ENCODE results near the gene GPR161.
A peak's percentile ranks its signal among the peaks of the same experiment; 100 is the strongest.

- peak in 2 of 3 experiments; percentile 5 to 35; a peak in 2 of 6 replicates for TF ChIP-seq CTCF (IDR thresholded peaks at IDR 0.05 in 2 of 3, conservative IDR thresholded peaks at IDR 0.05 in 1 of 3; ENCODE audit: control insufficient read depth in 2 of 3, extremely low read depth in 1 of 3, insufficient read depth in 1 of 3, low read depth in 3 of 3, low read length in 3 of 3)
- no peak for TF ChIP-seq POLR2AphosphoS5 (IDR thresholded peaks at IDR 0.05; ENCODE audit: low read length)
- no peak for TF ChIP-seq POLR2A (IDR thresholded peaks at IDR 0.05; ENCODE audit: low read depth, low read length)
These were observed 44.0 kb downstream of the GPR161 start for GRCh38 chr1:168092566-168093355.
